ENCODE results near the gene SLC16A10. TPM values are rescaled to one million over a fixed set of nuclear protein-coding genes. Genes with fewer than 3 reads are reported as not detected.
"Not testable (repeated sequence)": the region's sequence is repeated elsewhere in the genome, so short reads cannot be mapped to it uniquely, and the experiment has no call there.

SLC16A10 gene
- total RNA-seq, 1 donor from 2014 or later = 1.0 TPM

DNA sequence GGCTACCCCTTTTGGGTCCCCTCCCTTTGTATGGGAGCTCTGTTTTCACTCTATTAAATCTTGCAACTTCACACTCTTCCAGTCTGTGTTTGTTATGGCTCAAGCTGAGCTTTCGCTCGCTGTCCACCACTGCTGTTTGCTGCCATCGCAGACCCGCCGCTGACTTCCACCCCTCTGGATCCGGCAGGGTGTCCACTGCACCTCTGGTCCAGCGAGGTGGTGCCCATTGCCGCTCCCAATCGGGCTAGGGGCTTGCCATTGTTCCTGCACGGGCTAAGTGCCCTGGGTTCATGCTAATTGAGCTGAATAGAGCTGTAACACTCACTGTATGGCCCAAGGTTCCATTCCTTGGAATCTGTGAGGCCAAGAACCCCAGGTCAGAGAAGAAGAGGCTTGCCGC is 43.7 kb downstream of the SLC16A10 start:
- intact Hi-C loops (cut with micrococcal nuclease) = not testable (repeated sequence)

DNA sequence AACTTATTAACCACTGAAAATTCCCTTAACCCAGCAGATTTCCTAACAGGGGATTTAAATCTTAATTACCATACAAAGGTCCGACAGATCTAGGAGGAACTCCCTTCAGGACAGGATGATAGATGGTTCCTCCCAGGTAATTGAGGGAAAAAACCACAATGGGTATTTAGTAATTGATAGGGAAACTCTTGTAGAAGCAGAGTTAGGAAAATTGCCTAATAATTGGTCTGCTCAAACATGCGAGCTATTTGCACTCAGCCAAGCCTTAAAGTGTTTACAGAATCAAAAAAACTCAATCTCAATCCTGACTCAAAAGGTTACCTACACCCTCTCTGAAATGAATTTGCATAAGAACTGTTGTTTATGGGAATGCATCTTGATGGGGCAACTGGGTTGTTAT is 45.4 kb downstream of the SLC16A10 start:
- intact Hi-C loops (cut with micrococcal nuclease) = not testable (repeated sequence)

DNA sequence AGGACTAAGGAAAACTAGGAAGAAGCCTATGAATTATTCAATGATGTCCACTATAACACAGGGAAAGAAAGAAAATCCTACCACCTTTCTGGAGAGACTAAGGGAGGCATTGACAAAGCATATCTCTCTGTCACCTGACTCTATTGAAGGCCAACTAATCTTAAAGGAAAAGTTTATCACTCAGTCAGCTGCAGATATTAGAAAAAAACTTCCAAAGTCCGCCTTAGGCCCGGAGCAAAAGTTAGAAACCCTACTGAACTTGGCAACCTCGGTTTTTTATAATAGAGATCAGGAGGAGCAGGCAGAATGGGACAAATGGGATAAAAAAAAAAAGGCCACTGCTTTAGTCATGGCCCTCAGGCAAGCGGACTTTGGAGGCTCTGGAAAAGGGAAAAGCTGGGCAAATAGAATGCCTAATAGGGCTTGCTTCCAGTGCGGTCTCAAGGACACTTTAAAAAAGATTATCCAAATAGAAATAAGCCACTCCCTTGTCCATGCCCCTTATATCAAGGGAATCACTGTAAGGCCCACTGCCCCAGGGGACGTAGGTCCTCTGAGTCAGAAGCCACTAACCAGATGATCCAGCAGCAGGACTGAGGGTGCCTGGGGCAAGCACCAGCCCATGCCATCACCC is 47.0 kb downstream of the SLC16A10 start:
- intact Hi-C loops (cut with micrococcal nuclease) = not testable (repeated sequence)

DNA sequence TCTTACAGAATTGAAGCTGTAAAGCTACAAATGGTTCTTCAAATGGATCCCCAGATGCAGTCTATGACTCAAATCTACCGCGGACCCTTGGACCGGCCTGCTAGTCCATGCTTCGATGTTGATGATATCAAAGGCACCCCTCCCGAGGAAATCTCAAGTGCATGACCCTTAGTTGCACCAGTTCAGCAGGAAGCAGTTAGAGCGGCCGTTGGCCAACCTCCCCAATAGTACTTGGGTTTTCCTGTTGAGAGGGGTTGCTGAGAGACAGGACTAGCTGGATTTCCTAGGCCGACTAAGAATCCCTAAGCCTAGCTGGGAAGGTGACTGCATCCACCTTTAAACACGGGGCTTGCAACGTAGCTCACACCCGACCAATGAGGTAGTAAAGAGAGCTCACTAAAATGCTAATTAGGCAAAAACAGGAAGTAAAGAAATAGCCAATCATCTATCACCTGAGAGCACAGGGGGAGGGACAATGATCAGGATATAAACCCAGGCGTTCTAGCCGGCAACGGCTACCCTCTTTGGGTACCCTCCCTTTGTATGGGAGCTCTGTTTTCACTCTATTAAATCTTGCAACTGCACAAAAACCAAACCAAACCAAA is 50.3 kb downstream of the SLC16A10 start:
- intact Hi-C loops (cut with micrococcal nuclease) = not testable (repeated sequence)

DNA sequence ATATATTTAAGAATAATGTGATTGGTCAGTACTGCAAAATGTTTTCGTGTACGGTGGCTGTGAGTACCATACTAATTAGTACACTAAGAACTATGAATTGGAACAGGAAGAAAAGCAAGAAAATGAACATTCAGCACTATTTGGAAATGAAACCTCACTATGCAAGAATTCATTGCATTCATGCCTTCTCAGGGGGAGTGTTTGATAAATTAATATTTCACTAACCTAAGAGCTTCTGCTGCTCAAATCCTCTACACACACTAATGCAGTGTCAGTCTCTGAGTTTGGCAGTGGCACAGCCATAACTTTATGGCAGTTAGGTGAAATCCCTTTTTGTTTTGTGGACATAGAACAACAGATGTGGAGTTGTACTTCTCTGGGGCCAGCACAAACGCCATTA is 60.1 kb downstream of the SLC16A10 start:
- intact Hi-C loops (cut with micrococcal nuclease) = no loop called here

DNA sequence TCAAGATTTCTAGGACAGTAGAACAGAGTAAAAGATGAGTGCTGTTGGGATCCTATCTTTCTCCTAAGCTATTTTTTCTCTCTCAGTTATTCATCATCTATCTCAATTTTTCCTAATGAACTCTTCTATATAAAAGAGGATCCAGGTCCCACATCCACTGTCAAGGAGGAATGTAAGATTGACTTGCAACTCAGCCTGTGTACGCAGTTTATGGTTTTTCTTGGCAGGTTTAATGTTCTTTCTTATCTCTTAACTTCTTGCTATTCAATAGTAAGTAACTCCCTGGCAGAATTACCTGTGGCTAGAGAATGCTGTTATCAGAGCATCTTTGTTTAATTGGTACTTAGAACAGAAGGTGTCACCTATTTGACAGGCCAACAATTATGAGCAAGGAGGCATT is 60.8 kb downstream of the SLC16A10 start:
- intact Hi-C loops (cut with micrococcal nuclease) = no loop called here

DNA sequence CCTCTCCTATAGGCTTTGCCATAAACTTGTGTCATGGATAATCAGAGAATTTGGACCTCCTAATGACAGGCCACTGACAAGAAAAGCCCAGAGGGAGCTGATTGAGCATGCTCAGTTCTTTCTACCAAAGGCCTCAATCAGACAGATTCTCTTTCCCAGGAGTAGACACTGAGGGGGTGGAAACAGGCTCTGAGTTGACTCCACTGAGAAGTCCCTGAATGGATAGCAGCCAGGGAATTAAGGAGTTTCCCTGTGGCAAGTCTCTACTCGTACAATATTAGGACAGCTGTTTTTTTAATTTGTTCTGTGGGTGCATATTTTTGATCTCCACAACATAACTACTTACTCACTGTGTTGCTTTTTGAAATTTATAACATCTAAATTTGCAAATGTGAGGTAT is 63.3 kb downstream of the SLC16A10 start:
- intact Hi-C loops (cut with micrococcal nuclease) = no loop called here

DNA sequence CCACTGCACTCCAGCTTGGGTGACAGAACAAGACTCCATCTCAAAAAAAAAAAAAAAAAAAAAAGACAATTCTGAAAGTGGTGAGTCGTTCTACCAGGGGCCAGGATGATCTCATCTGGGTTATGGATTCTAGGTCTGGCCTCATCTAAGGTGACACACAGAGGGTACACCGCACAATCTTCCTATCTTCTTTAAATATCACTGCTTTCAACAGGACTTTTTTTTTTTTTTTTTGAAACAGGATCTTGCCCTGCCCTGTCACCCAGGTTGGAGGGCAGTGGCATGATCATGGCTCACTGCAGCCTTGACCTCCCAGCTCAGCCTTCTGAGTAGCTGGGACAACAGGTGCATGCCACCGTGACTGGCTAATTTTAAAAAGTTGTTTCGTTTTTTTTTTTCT is 67.7 kb downstream of the SLC16A10 start:
- intact Hi-C loops (cut with micrococcal nuclease) = no loop called here

DNA sequence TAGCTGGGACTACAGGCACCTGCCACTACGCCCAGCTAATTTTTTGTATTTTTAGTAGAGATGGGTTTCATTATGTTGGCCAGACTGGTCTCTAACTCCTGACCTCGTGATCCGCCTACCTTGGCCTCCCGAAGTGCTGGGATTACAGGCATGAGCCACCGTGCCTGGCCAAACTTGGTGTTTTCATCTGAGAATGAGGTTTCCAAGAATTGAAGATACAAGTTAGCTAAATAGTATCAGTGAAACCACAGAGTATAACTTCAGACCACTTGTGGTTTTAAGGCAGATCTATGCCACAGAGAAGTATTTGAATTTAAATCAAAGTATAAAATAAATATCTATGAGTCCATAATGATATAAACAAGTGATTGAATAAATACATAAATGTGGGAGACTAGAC is 70.1 kb downstream of the SLC16A10 start:
- intact Hi-C loops (cut with micrococcal nuclease) = no loop called here

DNA sequence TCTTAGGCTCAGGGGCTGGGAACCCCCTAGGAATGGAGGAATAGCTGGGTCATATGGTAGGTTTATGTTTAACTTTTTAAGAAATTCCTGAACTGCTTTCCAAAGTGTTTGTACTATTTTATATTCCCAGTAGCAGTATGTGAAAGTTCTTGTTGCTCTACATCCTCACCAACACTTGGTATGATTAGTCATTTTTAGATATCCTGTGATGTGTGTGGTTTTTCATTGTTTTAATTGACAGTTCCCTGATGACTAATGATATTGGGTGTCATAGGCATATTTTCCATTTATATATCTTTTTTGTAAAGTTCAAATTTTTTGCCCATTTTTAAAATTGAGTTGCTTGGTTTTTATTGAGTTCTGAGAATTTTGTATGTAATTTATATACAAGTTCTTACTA is 72.3 kb downstream of the SLC16A10 start:
- intact Hi-C loops (cut with micrococcal nuclease) = no loop called here

DNA sequence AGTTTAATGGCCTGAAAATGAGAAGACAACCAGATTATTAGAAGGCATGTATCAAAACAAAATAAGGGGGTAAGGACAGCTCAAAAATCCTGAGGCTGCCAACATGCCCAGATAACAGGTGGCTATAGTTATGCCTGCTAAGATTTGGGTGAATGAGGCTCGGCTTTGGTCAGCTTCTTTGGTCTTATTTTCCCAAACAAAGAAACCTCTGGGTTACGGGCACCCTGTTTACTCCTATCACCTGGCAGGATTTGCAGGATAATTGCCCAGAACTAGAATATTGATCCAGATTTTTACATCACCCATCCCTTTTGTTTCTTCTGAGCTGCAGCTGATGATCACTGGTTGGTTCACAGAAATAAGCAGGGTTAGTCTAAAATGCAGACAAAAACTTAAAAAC is 74.3 kb downstream of the SLC16A10 start:
- intact Hi-C loops (cut with micrococcal nuclease) = no loop called here

DNA sequence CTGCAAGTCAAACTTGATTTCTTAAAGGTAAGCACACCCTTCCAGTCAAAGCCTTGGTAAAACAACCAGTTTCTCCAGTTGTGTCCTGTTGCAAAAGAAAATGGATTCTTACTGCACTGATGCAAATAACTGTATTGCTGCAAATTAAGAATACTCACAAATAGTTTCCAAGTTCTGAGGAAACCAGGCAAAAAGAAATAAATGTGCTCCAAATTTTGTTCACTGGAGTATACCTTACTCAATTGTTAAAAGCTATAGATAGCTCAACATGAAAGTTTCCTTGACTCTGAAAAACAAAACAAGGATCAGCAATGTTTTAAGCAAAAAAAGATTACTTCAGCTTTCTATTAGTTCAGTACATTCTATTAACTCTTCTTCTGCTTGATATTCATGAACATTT is 75.2 kb downstream of the SLC16A10 start:
- intact Hi-C loops (cut with micrococcal nuclease) = no loop called here

DNA sequence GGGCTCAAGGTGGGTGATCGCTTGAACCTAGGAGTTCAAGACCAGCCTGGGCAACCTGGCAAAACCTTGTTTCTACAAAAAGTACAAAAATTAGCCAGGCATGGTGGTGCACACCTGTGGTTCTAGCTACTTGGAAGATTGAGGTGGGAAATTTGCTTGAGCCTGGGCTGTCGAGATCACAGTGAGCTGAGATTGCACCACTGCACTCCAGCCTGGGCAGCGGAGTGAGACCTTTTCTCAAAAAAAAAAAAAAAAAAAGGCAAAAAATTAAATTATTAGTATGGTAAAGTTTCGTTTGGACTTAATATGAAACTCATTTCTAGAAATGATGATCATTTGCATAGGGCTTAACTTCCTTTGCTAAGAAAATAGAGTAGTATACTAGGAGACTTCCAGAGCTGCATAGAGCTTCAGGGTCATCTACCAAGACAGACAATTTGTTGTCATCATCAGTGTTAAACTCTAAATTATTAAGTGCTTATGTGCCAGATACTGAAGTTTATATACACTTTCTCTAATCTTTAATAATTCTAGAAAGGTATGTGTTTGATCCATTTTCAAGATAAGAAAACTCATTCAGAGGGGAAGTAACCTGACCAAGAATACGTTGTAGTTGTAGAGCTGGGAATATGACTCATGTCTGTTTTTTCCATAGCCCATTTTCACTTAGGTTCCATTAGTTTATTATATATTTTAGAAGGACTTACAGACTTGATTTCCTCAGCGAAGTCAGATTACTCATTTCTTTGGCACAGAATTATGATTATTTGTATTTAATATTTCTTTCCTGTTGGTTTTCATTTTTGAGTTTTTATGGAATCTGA is 84.5 kb downstream of the SLC16A10 start:
- intact Hi-C loops (cut with micrococcal nuclease) = no loop called here

DNA sequence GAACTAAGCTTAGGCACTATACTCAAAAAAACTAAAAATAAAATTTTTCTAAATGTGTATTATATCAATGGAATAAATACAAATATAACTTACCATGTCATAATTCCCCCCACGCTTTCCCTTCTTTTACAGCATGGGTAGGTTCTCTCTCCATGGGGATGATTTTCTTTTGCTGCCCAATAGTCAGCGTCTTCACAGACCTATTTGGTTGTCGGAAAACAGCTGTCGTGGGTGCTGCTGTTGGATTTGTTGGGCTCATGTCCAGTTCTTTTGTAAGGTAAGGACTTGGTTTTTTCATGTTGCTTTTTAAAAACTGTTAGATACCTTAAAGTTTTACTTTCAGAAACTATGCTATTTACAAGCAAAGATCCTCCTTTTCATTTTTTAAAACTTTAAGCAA is 85.3 kb downstream of the SLC16A10 start:
- intact Hi-C loops (cut with micrococcal nuclease) = no loop called here

DNA sequence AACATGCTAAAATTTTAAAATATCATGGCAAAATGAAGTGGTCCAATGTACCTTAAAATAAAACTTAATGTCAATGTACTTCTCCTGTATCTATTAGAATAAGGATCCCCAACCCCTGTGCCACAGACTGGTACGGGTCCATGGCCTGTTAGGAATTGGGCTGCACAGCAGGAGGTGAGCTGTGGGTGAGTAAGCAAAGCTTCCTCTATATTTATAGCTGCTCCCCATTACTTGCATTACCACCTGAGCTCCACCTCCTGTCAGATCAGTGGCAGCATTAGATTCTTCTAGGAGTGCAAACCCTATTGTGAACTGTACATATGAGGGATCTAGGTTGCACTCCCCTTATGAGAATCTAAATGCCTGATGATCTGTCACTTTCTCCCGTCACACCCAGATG is 86.0 kb downstream of the SLC16A10 start:
- intact Hi-C loops (cut with micrococcal nuclease) = no loop called here

DNA sequence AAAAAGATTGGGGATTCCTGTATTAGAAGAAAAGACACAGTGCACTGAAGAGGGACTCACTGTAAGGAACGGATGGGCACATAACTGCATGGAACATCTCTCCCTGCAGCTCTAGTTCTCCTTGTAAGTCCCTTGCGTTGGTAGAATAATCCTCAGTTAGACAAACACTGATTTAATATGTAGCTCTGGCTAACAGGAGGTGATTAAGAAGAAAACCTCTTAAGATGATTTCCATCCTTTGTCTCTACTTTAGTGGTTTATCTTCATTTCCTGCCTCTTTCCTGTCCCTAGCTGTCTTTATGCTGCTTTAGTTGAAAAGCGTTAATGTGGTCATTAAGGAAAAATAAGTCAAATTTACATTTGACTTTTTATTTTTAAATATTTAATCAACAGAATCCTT is 86.6 kb downstream of the SLC16A10 start:
- intact Hi-C loops (cut with micrococcal nuclease) = no loop called here

DNA sequence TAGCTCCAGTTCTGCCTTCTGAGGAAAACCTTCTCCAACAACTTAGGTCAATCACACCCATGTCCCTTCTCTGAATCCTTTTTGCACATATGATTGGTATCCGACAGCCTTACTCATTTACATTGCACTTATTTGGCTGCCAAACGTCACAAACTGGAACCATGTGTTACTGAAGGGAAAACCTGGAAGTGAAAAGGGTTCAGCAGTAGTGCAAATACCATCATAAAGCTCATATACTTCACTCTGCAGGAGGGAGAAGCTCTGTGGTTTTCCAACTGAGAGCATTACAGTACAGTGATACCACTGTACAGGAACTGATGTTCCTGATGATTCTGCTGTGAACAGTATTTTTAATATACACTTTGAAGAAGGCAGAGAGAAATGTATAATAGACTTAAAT is 87.8 kb downstream of the SLC16A10 start:
- intact Hi-C loops (cut with micrococcal nuclease) = no loop called here

DNA sequence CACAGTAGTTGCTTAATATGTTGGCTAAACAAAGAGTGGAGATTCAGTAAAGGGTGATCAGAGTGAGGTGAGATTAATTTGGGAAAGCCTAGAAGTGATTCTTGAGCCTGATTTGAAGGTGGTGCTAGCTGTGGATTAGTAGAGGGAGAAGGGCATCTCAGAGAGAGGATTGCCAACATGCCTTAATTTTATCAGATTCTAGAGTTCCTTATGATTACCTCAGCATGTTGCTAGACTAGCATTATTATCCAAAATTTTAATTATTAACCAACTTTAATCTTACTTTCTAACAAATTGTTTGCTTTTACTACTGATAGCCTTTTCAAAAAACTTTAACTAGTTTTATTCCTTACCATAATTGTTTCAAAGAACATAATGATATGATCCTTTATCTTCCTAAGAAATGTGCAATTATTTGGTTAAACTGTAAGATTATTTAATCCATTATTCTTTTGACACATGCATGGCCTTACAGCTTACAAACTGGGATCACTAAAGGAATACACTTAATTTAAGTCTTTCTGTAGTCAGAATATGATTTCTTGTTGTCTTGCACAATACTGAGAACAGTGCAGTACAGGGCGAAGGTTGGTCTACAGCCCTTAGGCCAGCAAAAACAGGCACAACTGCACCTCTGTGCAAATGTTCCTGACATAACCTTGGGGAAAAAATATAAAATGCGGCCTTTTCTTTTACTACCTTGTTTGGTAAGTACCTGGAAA is 88.9 kb downstream of the SLC16A10 start:
- intact Hi-C loops (cut with micrococcal nuclease) = no loop called here

DNA sequence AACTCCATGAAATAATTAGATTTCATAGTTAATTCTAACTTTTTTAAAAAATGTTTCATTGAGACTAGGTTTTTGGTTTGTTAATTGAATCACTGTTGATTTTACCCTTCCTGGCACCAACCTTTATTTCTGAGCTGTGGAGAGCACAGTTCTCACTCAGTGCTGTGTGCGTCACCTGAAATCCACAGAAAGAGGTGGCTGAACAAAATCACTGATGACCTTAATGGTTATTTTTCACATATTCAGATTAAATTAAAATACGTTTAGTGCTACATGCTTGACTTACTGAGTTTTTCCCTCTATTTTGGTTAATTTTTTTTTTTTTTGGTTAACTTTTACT is 89.4 kb downstream of the SLC16A10 start:
- intact Hi-C loops (cut with micrococcal nuclease) = no loop called here

DNA sequence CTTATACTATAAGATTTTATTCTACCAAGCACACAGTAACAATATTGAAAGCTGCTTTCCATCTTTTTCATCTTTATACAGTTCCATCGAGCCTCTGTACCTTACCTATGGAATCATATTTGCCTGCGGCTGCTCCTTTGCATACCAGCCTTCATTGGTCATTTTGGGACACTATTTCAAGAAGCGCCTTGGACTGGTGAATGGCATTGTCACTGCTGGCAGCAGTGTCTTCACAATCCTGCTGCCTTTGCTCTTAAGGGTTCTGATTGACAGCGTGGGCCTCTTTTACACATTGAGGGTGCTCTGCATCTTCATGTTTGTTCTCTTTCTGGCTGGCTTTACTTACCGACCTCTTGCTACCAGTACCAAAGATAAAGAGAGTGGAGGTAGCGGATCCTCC is 89.8 kb downstream of the SLC16A10 start:
- intact Hi-C loops (cut with micrococcal nuclease) = no loop called here

DNA sequence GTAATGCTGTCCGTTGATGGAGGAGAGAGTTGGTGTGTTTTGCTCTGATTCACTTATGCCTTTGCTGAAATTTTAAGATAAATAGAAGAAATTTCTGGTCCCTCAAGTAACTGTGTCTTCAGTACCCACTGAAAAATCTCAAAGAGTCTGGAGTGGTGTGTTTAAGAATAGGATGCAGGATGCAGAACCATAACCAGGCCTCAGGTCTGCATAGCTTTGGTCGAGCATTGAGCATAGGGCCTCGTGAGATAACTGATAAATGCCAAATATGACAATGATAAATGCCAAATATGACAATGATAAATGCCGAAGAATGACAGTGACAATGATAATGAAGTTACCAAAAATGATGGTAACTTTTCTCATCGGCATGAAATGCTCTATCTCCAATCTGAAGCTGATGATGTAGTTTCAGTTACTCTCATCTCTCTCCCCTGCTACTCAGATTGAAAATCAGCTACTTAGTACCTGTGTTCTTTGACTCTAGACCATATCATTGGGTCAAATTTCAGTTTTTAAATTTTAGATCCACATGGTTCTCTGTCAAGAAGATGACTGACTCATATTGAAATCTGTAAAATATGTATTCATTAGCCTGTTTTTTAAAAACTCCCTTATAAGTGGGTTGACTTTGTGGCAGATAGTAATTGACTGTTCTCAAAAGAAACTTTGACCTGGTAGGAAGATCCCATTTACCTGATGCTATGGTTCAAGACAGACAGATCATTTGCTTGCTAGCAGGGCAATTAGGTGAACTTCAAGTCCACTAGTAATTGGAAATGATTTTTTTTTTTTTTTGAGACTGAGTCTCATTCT is 96.6 kb downstream of the SLC16A10 start:
- intact Hi-C loops (cut with micrococcal nuclease) = no loop called here
